Measurements from ENCODE around the gene RENBP. TPM values are rescaled to one million over a fixed set of nuclear protein-coding genes. Genes with fewer than 3 reads are reported as not detected.

Gene RENBP
- total RNA-seq, 2 experiments from 2014 or later: 2.8 to 6.2 TPM

GRCh38 chrX:153971450-153972367, 27.3 kb upstream of the RENBP start, which contains the start of gene HCFC1:
TSS of gene HCFC1 (minus strand) at chrX:153971818. CDS start at chrX:153970840, 978 bp downstream.
- Histone ChIP-seq H3K4me3 (ENCODE audit: low read depth, low read length, poor library complexity, severe bottlenecking) (peak within 1 kb of the TSS; percentile 78), H3K9me3 (ENCODE audit: low read length) (no peaks in the 10 kb centered on the region), H3K9me2 (ENCODE audit: insufficient read depth, low read length) (no peaks in the 10 kb centered on the region), H4K20me1 (ENCODE audit: insufficient read depth, low read length) (peaks cover 8% of the 10 kb centered on the region; the same call in 1 of the 2 replicates), H3K27ac (ENCODE audit: low read depth, low read length, poor library complexity, severe bottlenecking) (peak within 1 kb of the TSS; percentile 89), H3K36me3 (ENCODE audit: insufficient read depth, low read length) (peaks cover 31% of the 10 kb centered on the region), H3K79me2 (ENCODE audit: insufficient read depth, low read depth, low read length) (peaks cover 47% of the 10 kb centered on the region), H3K4me1 (ENCODE audit: insufficient read depth, low read length, poor library complexity, severe bottlenecking) (peaks cover 37% of the 10 kb centered on the region), H3K4me2 (ENCODE audit: low read length) (peak within 1 kb of the TSS; percentile 100), H2AFZ (ENCODE audit: low read length) (no peak within 1 kb of the TSS)
- CTCF ChIA-PET (ENCODE audit: unreplicated experiment): no interaction called here
- TSS peak; percentile 52 for BruUV-seq (replicated peaks)
- peak; percentile 92 for DNase-seq (ENCODE audit: low spot score)
- POLR2A ChIA-PET: interaction anchor here (1.1 to 5.4 kb wide), 3 partner anchors 38 to 47 kb away, joined by 3 to 33 read pairs (median 6); partner anchors contain the start of gene ARHGAP4
- TF ChIP-seq CTCF (conservative IDR thresholded peaks at IDR 0.05; ENCODE audit: low read length) (no peak), EZH2phosphoT487 (IDR thresholded peaks at IDR 0.05; ENCODE audit: borderline replicate concordance, low read depth, low read length) (no peak)
- intact Hi-C loops (cut with micrococcal nuclease; ENCODE audit: unreplicated experiment): loop anchor here (1.0 to 5.0 kb wide), 4 partner anchors 43 to 791 kb away; partner anchors contain the start of genes DKC1 and IRAK1

- DNase-seq (ENCODE audit: low spot score): peak; percentile 81
- TSS peak; percentile 74 for BruUV-seq (replicated peaks)
- POLR2A ChIA-PET: interaction anchor here (1.1 to 5.4 kb wide), 3 partner anchors 38 to 46 kb away, joined by 3 to 33 read pairs (median 6); partner anchors contain the start of gene ARHGAP4
These were observed 26.6 kb upstream of the RENBP start for GRCh38 chrX:153971124-153971449.

More at GRCh38 chrX:153971124-153971449, 26.6 kb upstream of the RENBP start:
- Histone ChIP-seq H3K9me3 (ENCODE audit: low read length) (no peaks in the 10 kb centered on the region), H2AFZ (ENCODE audit: low read length) (no peak overlapping the region), H3K4me2 (ENCODE audit: low read length) (peak overlapping the region; percentile 100), H3K79me2 (ENCODE audit: insufficient read depth, low read depth, low read length) (peaks cover 53% of the 10 kb centered on the region), H3K27ac (ENCODE audit: low read depth, low read length, poor library complexity, severe bottlenecking) (peak overlapping the region; percentile 89), H3K4me3 (ENCODE audit: low read depth, low read length, poor library complexity, severe bottlenecking) (peak overlapping the region; percentile 78), H4K20me1 (ENCODE audit: insufficient read depth, low read length) (peaks cover 14% of the 10 kb centered on the region; the same call in 1 of the 2 replicates), H3K9me2 (ENCODE audit: insufficient read depth, low read length) (no peaks in the 10 kb centered on the region), H3K36me3 (ENCODE audit: insufficient read depth, low read length) (peaks cover 38% of the 10 kb centered on the region), H3K4me1 (ENCODE audit: insufficient read depth, low read length, poor library complexity, severe bottlenecking) (peaks cover 44% of the 10 kb centered on the region)
- intact Hi-C loops (cut with micrococcal nuclease; ENCODE audit: unreplicated experiment): loop anchor here (1.0 to 5.0 kb wide), 3 partner anchors 42 to 791 kb away; partner anchors contain the start of genes DKC1 and IRAK1
- CTCF ChIA-PET (ENCODE audit: unreplicated experiment): no interaction called here
- TF ChIP-seq EZH2phosphoT487 (IDR thresholded peaks at IDR 0.05; ENCODE audit: borderline replicate concordance, low read depth, low read length): no peak
- TF ChIP-seq CTCF (conservative IDR thresholded peaks at IDR 0.05; ENCODE audit: low read length): no peak
